ENCODE measurements around the gene SUSD3.
A peak's percentile ranks its signal among the peaks of the same experiment; 100 is the strongest.
"Not testable (repeated sequence)": the region's sequence is repeated elsewhere in the genome, so short reads cannot be mapped to it uniquely, and the experiment has no call there.

SUSD3 gene

DNA sequence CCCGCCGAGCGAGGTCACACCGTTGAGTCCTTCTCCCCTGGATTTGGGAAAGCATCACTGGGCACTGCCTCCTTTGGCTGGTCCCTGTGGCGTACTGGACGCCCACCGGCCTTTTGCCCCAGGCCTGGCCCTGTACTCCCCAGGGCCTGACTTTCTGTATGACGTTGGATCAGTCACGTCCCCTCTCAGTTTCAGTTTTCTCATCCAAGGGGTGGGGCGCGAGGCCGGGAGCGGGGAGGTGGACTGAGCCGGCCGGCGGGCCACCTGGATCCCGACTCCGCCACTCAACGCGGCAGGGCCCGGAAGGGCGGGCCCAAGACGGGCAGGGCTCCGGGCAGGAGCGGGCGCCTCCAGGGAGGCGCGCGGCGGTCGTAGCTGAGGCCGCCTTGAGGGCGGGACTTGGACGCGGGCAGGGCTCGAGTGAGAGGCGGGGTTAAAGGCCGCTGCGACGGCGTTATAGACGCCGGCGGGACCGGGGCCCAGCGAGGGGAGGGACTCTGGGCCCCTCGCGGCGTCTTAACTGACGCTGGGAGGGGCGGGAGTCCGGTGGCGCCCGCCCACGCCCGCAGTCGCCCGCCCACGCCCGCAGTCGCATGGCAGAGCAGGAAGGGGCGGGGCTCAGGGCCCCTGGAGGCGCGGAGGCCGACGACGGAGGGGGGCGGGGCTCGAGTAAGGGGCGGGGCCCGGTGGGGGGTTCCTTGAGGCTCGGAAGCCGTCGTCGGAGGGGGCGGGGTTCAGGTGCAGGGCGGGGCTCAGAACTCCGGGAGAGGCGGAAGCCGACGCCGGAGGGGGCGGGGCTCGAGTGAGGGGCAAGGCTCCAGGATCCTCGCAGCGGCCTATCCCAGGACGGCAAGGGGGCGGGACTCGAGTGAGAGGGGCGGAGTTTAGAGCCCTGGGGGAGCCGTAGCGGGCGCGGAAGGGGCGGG, 37.0 kb downstream of the SUSD3 start:
- Histone ChIP-seq H3K27me3 (ENCODE audit: control insufficient read depth, insufficient read depth, low read length) (no peaks in the 10 kb centered on the region), H3K27ac (ENCODE audit: low read depth, low read length) (peak overlapping the region; percentile 95), H3K9ac (ENCODE audit: low read length) (peak overlapping the region; percentile 3), H3K4me3 (ENCODE audit: low read length) (peak overlapping the region; percentile 77), H3K36me3 (ENCODE audit: control insufficient read depth, insufficient read depth, low read length) (no peaks in the 10 kb centered on the region), H3K4me1 (ENCODE audit: control insufficient read depth, insufficient read depth, low read length) (peaks cover 25% of the 10 kb centered on the region)

DNA sequence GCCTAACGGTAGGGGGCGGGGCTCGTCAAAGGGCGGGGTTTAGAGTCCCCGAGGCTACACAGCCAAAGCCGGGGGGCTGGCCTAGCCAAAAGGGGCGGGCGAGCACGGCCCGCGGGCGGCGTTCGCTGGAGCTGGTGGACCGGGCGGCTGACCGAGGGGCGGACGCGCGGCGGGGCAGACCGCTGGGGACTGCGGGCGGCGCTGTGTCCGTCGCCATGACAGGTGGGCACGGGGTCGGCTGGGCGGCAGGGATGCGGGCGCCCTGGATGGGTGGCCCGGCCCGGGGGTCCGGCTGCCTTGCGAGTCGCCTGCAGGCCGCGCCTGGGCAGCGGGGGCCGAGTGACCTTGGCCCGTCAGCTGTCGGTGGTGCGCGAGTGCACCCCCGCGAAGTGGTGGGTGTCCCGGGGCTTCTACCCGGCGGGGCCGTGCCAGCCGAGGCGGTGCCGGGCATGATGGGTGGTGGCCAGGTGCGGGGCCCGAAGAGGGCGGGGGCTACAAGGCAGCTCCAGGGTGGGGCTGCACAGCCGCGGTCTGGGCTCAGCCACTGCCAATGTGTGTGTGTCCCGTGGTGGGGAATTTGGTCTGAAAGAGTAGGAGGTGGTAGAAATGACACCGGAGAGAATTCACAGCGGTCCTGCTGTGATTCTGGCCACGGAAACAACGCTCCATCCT, 37.8 kb downstream of the SUSD3 start, which contains the start of gene CARD19:
Gene CARD19 (plus strand): TSS at position 87 of the 672 bp plus-strand sequence. CDS start 129 bp downstream, at position 216.
- H3K4me1 ChIP-seq (ENCODE audit: control insufficient read depth, insufficient read depth, low read length): peaks cover 25% of the 10 kb centered on the region
- H3K27me3 ChIP-seq (ENCODE audit: control insufficient read depth, insufficient read depth, low read length): no peaks in the 10 kb centered on the region
- peak within 1 kb of the TSS; percentile 84 for H3K4me3 ChIP-seq (ENCODE audit: low read length)
- peak within 1 kb of the TSS; percentile 74 for H3K9ac ChIP-seq (ENCODE audit: low read length)
- H3K27ac ChIP-seq (ENCODE audit: low read depth, low read length): peak within 1 kb of the TSS; percentile 95
- no peaks in the 10 kb centered on the region for H3K36me3 ChIP-seq (ENCODE audit: control insufficient read depth, insufficient read depth, low read length)

DNA sequence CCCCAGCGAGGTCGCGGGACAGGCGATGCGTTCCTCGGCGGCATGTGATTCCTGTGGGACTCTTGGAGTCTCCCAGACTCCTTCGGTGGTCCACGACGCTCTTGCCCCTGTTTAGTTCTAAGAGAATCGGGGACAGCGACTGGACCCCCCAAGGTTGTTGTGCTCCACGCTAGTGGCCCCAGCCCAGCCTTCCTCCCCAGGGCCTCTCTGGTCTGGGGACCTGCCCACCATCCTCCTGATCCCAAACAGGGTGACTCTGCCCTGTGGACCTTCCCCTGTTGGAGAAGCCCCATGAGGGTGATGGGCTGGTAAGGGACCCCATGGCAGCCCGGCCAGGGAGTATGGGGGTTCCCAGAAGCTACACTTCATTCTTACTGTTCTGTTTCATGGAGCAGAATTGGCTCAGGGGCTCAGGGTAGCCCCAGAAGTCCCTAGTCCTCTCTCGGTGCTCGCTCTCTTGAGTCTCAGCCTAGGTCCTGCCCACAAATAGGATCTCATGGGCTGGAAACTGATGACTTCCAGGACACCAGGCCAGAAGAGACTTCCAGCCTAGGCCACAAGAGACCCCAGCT, 38.4 kb downstream of the SUSD3 start:
- H3K9ac ChIP-seq (ENCODE audit: low read length): peak overlapping the region; percentile 74
- H3K4me3 ChIP-seq (ENCODE audit: low read length): peak overlapping the region; percentile 84
- no peaks in the 10 kb centered on the region for H3K27me3 ChIP-seq (ENCODE audit: control insufficient read depth, insufficient read depth, low read length)
- H3K27ac ChIP-seq (ENCODE audit: low read depth, low read length): peak overlapping the region; percentile 95
- H3K36me3 ChIP-seq (ENCODE audit: control insufficient read depth, insufficient read depth, low read length): no peaks in the 10 kb centered on the region
- peaks cover 25% of the 10 kb centered on the region for H3K4me1 ChIP-seq (ENCODE audit: control insufficient read depth, insufficient read depth, low read length)

DNA sequence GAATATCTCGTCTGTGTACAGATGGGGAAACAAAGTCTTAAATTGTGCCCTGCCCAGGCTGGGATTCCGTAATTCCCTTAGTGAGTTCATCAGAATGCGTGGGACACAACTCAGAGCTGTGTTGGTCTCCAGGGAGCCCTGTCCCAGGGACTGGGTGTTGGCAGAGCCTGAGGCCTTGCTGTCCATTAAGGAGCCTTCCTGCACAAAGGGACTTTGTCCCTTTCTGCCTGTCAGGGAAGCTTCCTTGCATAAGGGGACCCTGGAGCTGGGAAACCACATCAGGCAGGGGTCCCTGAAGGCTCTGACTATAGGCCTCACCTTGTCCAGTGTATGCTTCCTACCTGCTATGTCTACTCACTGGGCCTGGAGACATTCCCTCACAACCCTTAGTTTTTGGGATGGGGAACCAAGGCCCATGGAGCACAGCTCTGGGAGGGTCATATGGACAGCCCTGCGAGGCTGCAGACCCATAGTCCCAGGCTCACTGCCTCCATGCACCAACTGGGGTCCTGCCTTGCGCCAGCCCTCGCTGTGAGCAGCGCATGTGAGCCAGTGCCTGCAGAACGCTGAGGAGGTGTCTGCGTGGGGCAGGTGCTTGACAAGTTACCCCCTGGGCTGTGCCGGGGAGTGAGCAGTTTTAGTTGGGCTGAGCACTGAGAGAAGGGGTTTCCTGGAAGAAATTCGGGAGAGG, 39.2 kb downstream of the SUSD3 start:
- Histone ChIP-seq H3K4me3 (ENCODE audit: low read length) (peak overlapping the region; percentile 84), H3K9ac (ENCODE audit: low read length) (peak overlapping the region; percentile 13), H3K27me3 (ENCODE audit: control insufficient read depth, insufficient read depth, low read length) (no peaks in the 10 kb centered on the region), H3K36me3 (ENCODE audit: control insufficient read depth, insufficient read depth, low read length) (no peaks in the 10 kb centered on the region), H3K27ac (ENCODE audit: low read depth, low read length) (peak overlapping the region; percentile 95), H3K4me1 (ENCODE audit: control insufficient read depth, insufficient read depth, low read length) (peaks cover 25% of the 10 kb centered on the region)

DNA sequence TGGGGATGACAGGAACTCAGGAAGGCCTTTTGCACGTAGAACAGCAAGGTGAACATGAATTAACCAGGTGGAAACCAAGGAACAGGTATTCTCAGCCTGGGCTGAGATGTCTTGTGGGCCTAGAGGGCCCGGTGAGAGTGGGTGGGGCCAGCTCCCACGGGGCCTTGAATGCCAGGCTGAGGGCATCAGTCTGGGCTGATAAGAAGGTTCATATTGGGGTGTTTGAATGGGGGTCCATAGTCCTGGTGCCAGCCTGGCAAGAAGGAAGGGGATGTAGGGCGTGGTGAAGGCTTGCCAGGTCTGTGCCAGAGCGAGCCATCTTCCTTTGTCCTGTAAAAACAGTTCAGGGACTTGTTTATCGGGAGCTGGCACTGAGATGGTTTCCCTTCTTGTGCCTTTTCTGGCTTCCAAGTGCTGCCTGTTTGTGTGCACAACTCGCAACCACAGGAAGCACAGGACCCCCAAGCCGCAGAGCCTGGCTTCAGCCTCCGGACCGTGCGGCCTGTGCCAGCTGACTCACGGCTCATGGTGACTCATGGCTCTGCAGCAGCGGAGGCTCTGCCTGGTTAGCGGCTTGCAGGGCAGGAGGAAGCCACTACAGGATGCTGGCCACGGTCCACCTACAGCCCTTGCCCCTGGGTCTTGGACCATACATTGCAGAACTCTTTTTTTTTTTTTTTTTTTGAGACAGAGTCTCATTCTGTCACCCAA, 39.9 kb downstream of the SUSD3 start:
- Histone ChIP-seq H3K27ac (ENCODE audit: low read depth, low read length) (peak overlapping the region; percentile 95), H3K36me3 (ENCODE audit: control insufficient read depth, insufficient read depth, low read length) (no peaks in the 10 kb centered on the region), H3K4me3 (ENCODE audit: low read length) (peak overlapping the region; percentile 84), H3K9ac (ENCODE audit: low read length) (no peak overlapping the region), H3K4me1 (ENCODE audit: control insufficient read depth, insufficient read depth, low read length) (peaks cover 25% of the 10 kb centered on the region), H3K27me3 (ENCODE audit: control insufficient read depth, insufficient read depth, low read length) (no peaks in the 10 kb centered on the region)

DNA sequence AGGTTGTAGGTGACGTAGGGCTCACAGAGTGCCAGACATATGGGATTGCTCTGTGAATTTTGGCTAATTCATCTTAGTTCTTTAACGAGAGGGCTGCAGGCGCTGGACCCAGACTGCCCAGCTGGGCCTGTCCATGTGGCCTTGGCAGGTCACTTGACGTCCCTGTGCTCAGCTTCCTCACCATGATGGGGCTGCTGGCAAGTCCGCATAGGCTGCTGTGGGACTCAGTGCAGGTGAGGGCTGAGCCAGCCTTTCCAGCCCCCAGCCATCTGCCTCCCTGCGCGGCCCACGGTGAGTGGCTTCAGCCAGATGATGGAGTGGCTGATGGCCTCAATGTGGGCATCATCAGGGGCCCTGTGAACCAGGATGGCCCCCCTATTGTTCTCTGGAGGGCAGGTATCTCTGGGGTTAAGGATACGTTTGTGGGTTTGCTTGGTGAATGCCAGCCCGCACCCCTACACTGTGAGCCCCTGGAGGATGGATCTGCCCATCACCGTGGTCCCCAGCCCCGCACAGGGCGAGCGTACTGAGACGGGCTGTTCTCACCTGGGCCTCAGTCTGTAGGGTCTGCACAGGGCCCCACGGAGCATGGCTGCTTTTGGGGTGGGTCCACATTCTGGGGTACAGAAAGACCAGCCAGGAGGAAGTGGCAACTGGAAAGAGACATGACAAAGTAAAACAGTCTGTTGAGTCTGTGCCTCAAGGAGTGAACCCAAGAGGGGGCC, 41.2 kb downstream of the SUSD3 start:
- Histone ChIP-seq H3K9ac (ENCODE audit: low read length) (no peak overlapping the region), H3K4me1 (ENCODE audit: control insufficient read depth, insufficient read depth, low read length) (peaks cover 25% of the 10 kb centered on the region), H3K36me3 (ENCODE audit: control insufficient read depth, insufficient read depth, low read length) (no peaks in the 10 kb centered on the region), H3K4me3 (ENCODE audit: low read length) (no peak overlapping the region), H3K27me3 (ENCODE audit: control insufficient read depth, insufficient read depth, low read length) (no peaks in the 10 kb centered on the region), H3K27ac (ENCODE audit: low read depth, low read length) (peak overlapping the region; percentile 95)

DNA sequence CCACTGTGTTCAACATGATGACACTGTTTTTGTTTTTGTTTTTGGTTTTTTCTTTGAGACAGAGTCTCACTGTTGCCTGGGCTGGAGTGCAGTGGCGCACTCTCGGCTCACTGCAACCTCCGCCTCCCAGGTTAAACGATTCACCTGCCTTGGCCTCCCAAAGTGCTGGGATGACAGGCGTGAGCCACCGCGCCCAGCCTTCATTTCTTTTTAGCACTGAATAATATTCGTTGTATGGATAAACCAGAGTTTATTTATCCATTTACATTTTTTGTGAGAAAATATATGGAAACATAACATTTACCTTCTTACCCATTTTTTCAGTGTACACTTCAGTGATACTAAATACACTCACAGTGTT, 41.8 kb downstream of the SUSD3 start:
- Histone ChIP-seq H3K4me1 (ENCODE audit: control insufficient read depth, insufficient read depth, low read length) (peaks cover 25% of the 10 kb centered on the region), H3K27ac (ENCODE audit: low read depth, low read length) (no peak overlapping the region)

DNA sequence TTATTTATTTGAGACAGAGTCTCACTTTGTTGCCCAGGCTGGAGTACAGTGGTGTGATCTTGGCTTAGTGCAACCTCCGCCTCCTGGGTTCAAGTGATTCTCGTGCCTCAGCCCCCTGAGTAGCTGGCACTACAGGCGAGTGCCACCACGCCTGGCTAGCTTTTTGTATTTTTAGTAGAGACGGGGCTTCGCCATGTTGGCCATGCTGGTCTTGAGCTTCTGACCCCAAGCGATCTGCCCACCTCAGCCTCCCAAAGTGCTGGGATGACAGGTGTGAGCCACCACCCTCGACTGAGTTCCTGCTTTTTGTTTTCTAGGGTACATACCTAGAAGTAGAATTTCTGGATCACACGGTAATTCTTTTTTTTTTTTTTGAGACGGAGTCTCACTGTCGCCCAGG, 42.6 kb downstream of the SUSD3 start:
- H3K27me3 ChIP-seq (ENCODE audit: control insufficient read depth, insufficient read depth, low read length); H3K27ac ChIP-seq (ENCODE audit: low read depth, low read length); H3K36me3 ChIP-seq (ENCODE audit: control insufficient read depth, insufficient read depth, low read length); H3K4me3 ChIP-seq (ENCODE audit: low read length); H3K9ac ChIP-seq (ENCODE audit: low read length): not testable (repeated sequence)
- H3K4me1 ChIP-seq (ENCODE audit: control insufficient read depth, insufficient read depth, low read length): peaks cover 25% of the 10 kb centered on the region

More for the DNA sequence above, 41.8 kb downstream of the SUSD3 start:
- Histone ChIP-seq H3K4me3 (ENCODE audit: low read length) (no peak overlapping the region), H3K9ac (ENCODE audit: low read length) (no peak overlapping the region), H3K27me3 (ENCODE audit: control insufficient read depth, insufficient read depth, low read length) (no peaks in the 10 kb centered on the region), H3K36me3 (ENCODE audit: control insufficient read depth, insufficient read depth, low read length) (no peaks in the 10 kb centered on the region)

DNA sequence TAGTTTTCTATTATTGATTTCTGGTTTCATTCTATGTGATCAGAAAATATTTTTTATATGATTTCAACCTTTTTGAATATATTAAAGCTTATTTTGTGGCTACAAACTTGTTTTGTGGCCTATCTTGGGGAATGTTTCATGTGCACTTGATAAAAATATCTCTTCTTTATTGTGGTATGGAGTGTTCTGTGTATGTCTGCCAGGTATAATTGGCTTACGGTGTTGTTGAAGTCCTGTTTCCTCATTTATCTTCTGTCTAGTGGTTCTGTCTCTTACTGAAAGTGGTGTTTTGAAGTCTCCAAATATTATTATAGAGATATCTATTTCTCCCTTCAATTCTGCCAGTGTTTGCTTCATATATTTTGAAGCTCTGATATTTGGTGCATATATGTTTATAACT, 47.1 kb downstream of the SUSD3 start:
- Histone ChIP-seq H3K4me3 (ENCODE audit: low read length) (no peak overlapping the region), H3K9ac (ENCODE audit: low read length) (no peak overlapping the region), H3K36me3 (ENCODE audit: control insufficient read depth, insufficient read depth, low read length) (peaks cover 10% of the 10 kb centered on the region), H3K27ac (ENCODE audit: low read depth, low read length) (no peak overlapping the region), H3K4me1 (ENCODE audit: control insufficient read depth, insufficient read depth, low read length) (no peaks in the 10 kb centered on the region), H3K27me3 (ENCODE audit: control insufficient read depth, insufficient read depth, low read length) (no peaks in the 10 kb centered on the region)

DNA sequence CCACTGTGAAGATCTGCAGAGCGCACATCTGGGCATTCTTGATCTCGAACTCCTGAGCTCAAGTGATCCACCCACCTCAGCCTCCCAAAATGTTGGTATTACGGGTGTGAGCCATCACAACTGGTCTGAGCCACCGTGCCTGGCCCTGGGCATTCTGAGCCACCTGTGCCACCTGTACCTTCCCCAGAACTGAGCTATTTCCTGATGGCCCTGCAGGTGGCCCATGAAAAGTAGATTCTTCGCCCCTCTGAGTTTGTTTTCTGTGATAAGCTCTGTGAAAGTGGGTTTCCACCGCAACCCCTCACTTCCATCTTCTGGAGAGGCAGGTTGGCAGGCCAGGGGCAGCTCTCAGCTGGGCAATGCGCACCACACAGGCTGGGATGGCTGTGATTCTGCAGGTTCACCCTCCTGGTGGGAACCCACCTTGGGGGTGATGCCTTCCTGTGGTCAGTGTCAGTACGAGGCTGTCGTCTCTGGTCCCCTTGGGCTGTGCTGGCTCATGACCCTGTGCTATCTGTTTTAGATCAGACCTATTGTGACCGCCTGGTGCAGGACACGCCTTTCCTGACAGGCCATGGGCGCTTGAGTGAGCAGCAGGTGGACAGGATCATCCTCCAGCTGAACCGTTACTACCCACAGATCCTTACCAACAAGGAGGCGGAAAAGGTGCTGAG, 48.8 kb downstream of the SUSD3 start:
- H3K4me1 ChIP-seq (ENCODE audit: control insufficient read depth, insufficient read depth, low read length): no peaks in the 10 kb centered on the region
- H3K27ac ChIP-seq (ENCODE audit: low read depth, low read length): no peak overlapping the region
- H3K27me3 ChIP-seq (ENCODE audit: control insufficient read depth, insufficient read depth, low read length): no peaks in the 10 kb centered on the region
- H3K9ac ChIP-seq (ENCODE audit: low read length): no peak overlapping the region
- H3K4me3 ChIP-seq (ENCODE audit: low read length): no peak overlapping the region
- peaks cover 13% of the 10 kb centered on the region for H3K36me3 ChIP-seq (ENCODE audit: control insufficient read depth, insufficient read depth, low read length)

DNA sequence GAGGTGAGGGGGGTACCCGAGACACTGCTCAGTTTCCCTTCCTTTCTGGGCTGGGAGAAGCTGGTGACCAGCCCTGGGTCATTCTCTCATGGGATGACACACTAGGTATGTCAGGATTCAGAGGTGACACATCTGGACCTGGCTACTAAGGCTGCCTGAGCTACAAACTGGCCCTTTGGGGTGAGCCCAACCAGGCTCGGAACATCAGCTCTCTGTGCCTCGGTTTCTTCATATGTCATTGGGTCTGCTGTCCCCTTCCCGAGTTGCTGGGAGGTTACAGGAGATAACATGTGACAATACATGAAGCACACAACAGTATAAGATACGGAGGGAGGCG, 49.3 kb downstream of the SUSD3 start:
- H3K36me3 ChIP-seq (ENCODE audit: control insufficient read depth, insufficient read depth, low read length): peaks cover 13% of the 10 kb centered on the region
- no peaks in the 10 kb centered on the region for H3K4me1 ChIP-seq (ENCODE audit: control insufficient read depth, insufficient read depth, low read length)
- H3K27me3 ChIP-seq (ENCODE audit: control insufficient read depth, insufficient read depth, low read length): no peaks in the 10 kb centered on the region
- no peak overlapping the region for H3K4me3 ChIP-seq (ENCODE audit: low read length)
- no peak overlapping the region for H3K9ac ChIP-seq (ENCODE audit: low read length)
- no peak overlapping the region for H3K27ac ChIP-seq (ENCODE audit: low read depth, low read length)
